ENCODE data around the gene LILRA6. TPM values are rescaled to one million over a fixed set of nuclear protein-coding genes. Genes with fewer than 3 reads are reported as not detected.

LILRA6 gene
- total and polyA plus RNA-seq, 2 of the 13 experiments (the other 11 are each of a cell fraction or from before 2014, with no cell fraction given), result not detected

GRCh38 chr19:54203151-54203611, 39.4 kb downstream of the LILRA6 start (continued):
- TF ChIP-seq ZNF331 (CRISPR knock-in tag; IDR thresholded peaks at IDR 0.05) (no peak), HNF4G (IDR thresholded peaks at IDR 0.05; ENCODE audit: borderline replicate concordance, low read depth, low read length) (no peak), HNF4G (CRISPR knock-in tag; IDR thresholded peaks at IDR 0.05; ENCODE audit: borderline replicate concordance, low read depth) (no peak), TEAD3 (CRISPR knock-in tag; optimal IDR thresholded peaks at IDR 0.05; ENCODE audit: borderline replicate concordance) (peak; percentile 16), POLR2AphosphoS5 (IDR thresholded peaks at IDR 0.05; ENCODE audit: low read depth, low read length) (peak; percentile 19; the same call in 1 of the 2 replicates), ZNF33B (CRISPR knock-in tag; IDR thresholded peaks at IDR 0.05) (no peak), ZNF256 (CRISPR knock-in tag; conservative IDR thresholded peaks at IDR 0.05) (no peak), TBX3 (IDR thresholded peaks at IDR 0.05; ENCODE audit: borderline replicate concordance) (no peak), ZNF430 (CRISPR knock-in tag; IDR thresholded peaks at IDR 0.05) (no peak), TFDP1 (CRISPR knock-in tag; IDR thresholded peaks at IDR 0.05; ENCODE audit: borderline replicate concordance) (peak; percentile 23; the same call in 1 of the 2 replicates), KAT8 (CRISPR knock-in tag; IDR thresholded peaks at IDR 0.05) (0 out of 2 replicates have a peak, but pooled peaks have one; percentile 25), ZNF432 (CRISPR knock-in tag; IDR thresholded peaks at IDR 0.05; ENCODE audit: borderline replicate concordance) (no peak), ZNF547 (CRISPR knock-in tag; IDR thresholded peaks at IDR 0.05) (no peak), SAP130 (CRISPR knock-in tag; IDR thresholded peaks at IDR 0.05; ENCODE audit: low read depth) (peak; percentile 72), ZNF512B (CRISPR knock-in tag; IDR thresholded peaks at IDR 0.05; ENCODE audit: borderline replicate concordance) (no peak), NFKBIZ (CRISPR knock-in tag; IDR thresholded peaks at IDR 0.05) (no peak), NR2F6 (IDR thresholded peaks at IDR 0.05) (no peak), NR2F6 (CRISPR knock-in tag; IDR thresholded peaks at IDR 0.05) (peak; percentile 23; the same call in 1 of the 2 replicates), JUN (CRISPR knock-in tag; IDR thresholded peaks at IDR 0.05) (no peak), ZFY (CRISPR knock-in tag; IDR thresholded peaks at IDR 0.05) (0 out of 2 replicates have a peak, but pooled peaks have one; percentile 20), ZC3H4 (CRISPR knock-in tag; IDR thresholded peaks at IDR 0.05; ENCODE audit: borderline replicate concordance) (no peak)
- TF ChIP-seq, protein P1, sequence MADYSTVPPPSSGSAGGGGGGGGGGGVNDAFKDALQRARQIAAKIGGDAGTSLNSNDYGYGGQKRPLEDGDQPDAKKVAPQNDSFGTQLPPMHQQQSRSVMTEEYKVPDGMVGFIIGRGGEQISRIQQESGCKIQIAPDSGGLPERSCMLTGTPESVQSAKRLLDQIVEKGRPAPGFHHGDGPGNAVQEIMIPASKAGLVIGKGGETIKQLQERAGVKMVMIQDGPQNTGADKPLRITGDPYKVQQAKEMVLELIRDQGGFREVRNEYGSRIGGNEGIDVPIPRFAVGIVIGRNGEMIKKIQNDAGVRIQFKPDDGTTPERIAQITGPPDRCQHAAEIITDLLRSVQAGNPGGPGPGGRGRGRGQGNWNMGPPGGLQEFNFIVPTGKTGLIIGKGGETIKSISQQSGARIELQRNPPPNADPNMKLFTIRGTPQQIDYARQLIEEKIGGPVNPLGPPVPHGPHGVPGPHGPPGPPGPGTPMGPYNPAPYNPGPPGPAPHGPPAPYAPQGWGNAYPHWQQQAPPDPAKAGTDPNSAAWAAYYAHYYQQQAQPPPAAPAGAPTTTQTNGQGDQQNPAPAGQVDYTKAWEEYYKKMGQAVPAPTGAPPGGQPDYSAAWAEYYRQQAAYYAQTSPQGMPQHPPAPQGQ (CRISPR knock-in tag; IDR thresholded peaks at IDR 0.05; ENCODE audit: borderline replicate concordance), result no peak
- TF ChIP-seq, protein P2, sequence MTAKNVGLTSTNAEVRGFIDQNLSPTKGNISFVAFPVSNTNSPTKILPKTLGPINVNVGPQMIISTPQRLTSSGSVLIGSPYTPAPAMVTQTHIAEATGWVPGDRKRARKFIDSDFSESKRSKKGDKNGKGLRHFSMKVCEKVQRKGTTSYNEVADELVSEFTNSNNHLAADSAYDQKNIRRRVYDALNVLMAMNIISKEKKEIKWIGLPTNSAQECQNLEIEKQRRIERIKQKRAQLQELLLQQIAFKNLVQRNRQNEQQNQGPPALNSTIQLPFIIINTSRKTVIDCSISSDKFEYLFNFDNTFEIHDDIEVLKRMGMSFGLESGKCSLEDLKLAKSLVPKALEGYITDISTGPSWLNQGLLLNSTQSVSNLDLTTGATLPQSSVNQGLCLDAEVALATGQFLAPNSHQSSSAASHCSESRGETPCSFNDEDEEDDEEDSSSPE (CRISPR knock-in tag; IDR thresholded peaks at IDR 0.05), result 0 out of 2 replicates have a peak, but pooled peaks have one; percentile 19

Measured in HepG2 (cell line).